ENCODE results near the gene PRKAR1B. TPM values are rescaled to one million over a fixed set of nuclear protein-coding genes. Genes with fewer than 3 reads are reported as not detected.

Gene PRKAR1B
- total and polyA plus RNA-seq, 10 of the 15 experiments (the other 5 are each of a cell fraction or from before 2014, with no cell fraction given): 1.4 to 45.6 (median 19.3) TPM

GRCh38 chr7:601595-602340 lies 125.3 kb downstream of the PRKAR1B start:
- Histone ChIP-seq H3K9me3 (replicated peaks; ENCODE audit: control insufficient read depth, insufficient read depth, low read length) (no peaks in the 10 kb centered on the region; the same call in 2 of the 3 replicates), H3K9ac (ENCODE audit: control insufficient read depth, insufficient read depth, low read length) (peak overlapping the region; percentile 69), H3K4me1 (ENCODE audit: control insufficient read depth, insufficient read depth, low read length) (peaks cover 54% of the 10 kb centered on the region), H2AFZ (ENCODE audit: control insufficient read depth, low read depth, low read length) (peak overlapping the region; percentile 75), H3K4me3 (peak overlapping the region; percentile 67), H3K27ac (ENCODE audit: control insufficient read depth, insufficient read depth) (peak overlapping the region; percentile 98), H3K79me2 (ENCODE audit: control insufficient read depth, insufficient read depth, low read length) (peaks cover 32% of the 10 kb centered on the region), H3K4me2 (ENCODE audit: control insufficient read depth, insufficient read depth) (peak overlapping the region; percentile 96), H3K36me3 (ENCODE audit: control insufficient read depth in 2 of 2, insufficient read depth in 2 of 2, low read length in 1 of 2) (peaks cover 0 to 3% of the 10 kb centered on the region in 2 experiments; a peak in 3 of 4 replicates), H3K27me3 (replicated peaks in 1 of 2; ENCODE audit: control insufficient read depth in 2 of 2, insufficient read depth in 2 of 2, low read length in 1 of 2) (no peaks in the 10 kb centered on the region), H4K20me1 (ENCODE audit: control insufficient read depth, insufficient read depth) (no peaks in the 10 kb centered on the region)
- WGBS (ENCODE audit: insufficient coverage, insufficient replicate concordance, low lambda C conversion rate, missing lambda C conversion rate): under 1% methylated on average over 24 of the region's 39 CpGs
- DNase-seq (ENCODE audit: low read depth, low spot score) (peak; percentile 49), ATAC-seq (peak; percentile 69), FAIRE-seq (peak; percentile 85)
- ChIA-PET RAD21 (ENCODE audit: unreplicated experiment) (interaction anchor here (0.6 to 1.3 kb wide), 5 partner anchors 8 to 1267 kb away, joined by 3 to 4 read pairs (median 3); no protein-coding TSS in a partner anchor), SMC1A (ENCODE audit: uncharacterized antibody, unreplicated experiment) (no interaction called here), POLR2A (interaction anchor here (1.0 to 1.7 kb wide), 5 partner anchors 9 to 149 kb away, joined by 3 to 9 read pairs (median 4); no protein-coding TSS in a partner anchor), CTCF (interaction anchor here (0.6 to 0.7 kb wide), 2 partner anchors 30 to 182 kb away, joined by 3 to 5 read pairs; no protein-coding TSS in a partner anchor)
- BruUV-seq (replicated peaks): no TSS peak
- in situ Hi-C loops (cut with MboI): no loop called here
- intact Hi-C loops (cut with micrococcal nuclease; ENCODE audit: unreplicated experiment): loop anchor here (2.0 to 5.0 kb wide), 3 partner anchors 125 to 351 kb away; partner anchors contain the start of genes ADAP1, DNAAF5 and PRKAR1B
- no peak for TF ChIP-seq LARP7 (IDR thresholded peaks at IDR 0.05)
- peak; percentile 39; the same call in 1 of the 2 replicates for TF ChIP-seq ATF7 (IDR thresholded peaks at IDR 0.05; ENCODE audit: low read depth)
- no peak for TF ChIP-seq SKIL (IDR thresholded peaks at IDR 0.05; ENCODE audit: low read depth, poor library complexity, severe bottlenecking)
- TF ChIP-seq POLR2AphosphoS5 (IDR thresholded peaks at IDR 0.05; ENCODE audit: low read length): peak; percentile 14; the same call in 1 of the 2 replicates
- no peak for TF ChIP-seq SMARCA5 (IDR thresholded peaks at IDR 0.05)
- 0 out of 2 replicates have a peak, but pooled peaks have one; percentile 18 for TF ChIP-seq PKNOX1 (IDR thresholded peaks at IDR 0.05)
- TF ChIP-seq JUND (IDR thresholded peaks at IDR 0.05; ENCODE audit: low read depth, low read length): no peak
- no peak for TF ChIP-seq HDGF (IDR thresholded peaks at IDR 0.05)
- TF ChIP-seq NR2F1 (conservative IDR thresholded peaks at IDR 0.05): peak; percentile 35; the same call in 1 of the 2 replicates
- TF ChIP-seq PAX8 (IDR thresholded peaks at IDR 0.05): no peak
- TF ChIP-seq POLR2A (IDR thresholded peaks at IDR 0.05; ENCODE audit: low read depth, low read length): peak; percentile 69
- TF ChIP-seq MAX (IDR thresholded peaks at IDR 0.05; ENCODE audit: low read depth, low read length): peak; percentile 61; the same call in 1 of the 2 replicates
- TF ChIP-seq TCF3 (IDR thresholded peaks at IDR 0.05; ENCODE audit: borderline replicate concordance, insufficient read depth, low read depth, low read length): peak; percentile 62; the same call in 1 of the 2 replicates
- no peak for TF ChIP-seq STAT3 (IDR thresholded peaks at IDR 0.05; ENCODE audit: low read depth, low read length)
- TF ChIP-seq ZNF622 (IDR thresholded peaks at IDR 0.05): no peak
- no peak for TF ChIP-seq TCF7 (IDR thresholded peaks at IDR 0.05; ENCODE audit: borderline replicate concordance)
- no peak for TF ChIP-seq TAF1 (IDR thresholded peaks at IDR 0.05; ENCODE audit: borderline replicate concordance, low read depth, low read length)
- TF ChIP-seq MTA3 (IDR thresholded peaks at IDR 0.05; ENCODE audit: borderline replicate concordance, low read length): no peak
- peak; percentile 73; the same call in 1 of the 2 replicates for TF ChIP-seq MXI1 (IDR thresholded peaks at IDR 0.05; ENCODE audit: low read depth, low read length)
- TF ChIP-seq NR2C1 (IDR thresholded peaks at IDR 0.05): no peak
- TF ChIP-seq ZNF24 (IDR thresholded peaks at IDR 0.05): no peak
- peak; percentile 76 for TF ChIP-seq MEF2B (IDR thresholded peaks at IDR 0.05; ENCODE audit: partially characterized antibody, poor library complexity, severe bottlenecking)
- TF ChIP-seq SMAD1 (IDR thresholded peaks at IDR 0.05; ENCODE audit: low read depth, partially characterized antibody): peak; percentile 13

All from GM12878 (cell line).